ENCODE results near the gene PIAS3.

- TF ChIP-seq CTCF (conservative IDR thresholded peaks at IDR 0.05; ENCODE audit: low read depth in 2 of 2), result no peak
- TF ChIP-seq EZH2phosphoT487 (IDR thresholded peaks at IDR 0.05; ENCODE audit: unreplicated experiment), result no peak
- TF ChIP-seq ETS1 (IDR thresholded peaks at IDR 0.05), result no peak
- TF ChIP-seq EZH2 (IDR thresholded peaks at IDR 0.05; ENCODE audit: low read depth, unreplicated experiment), result no peak
- no peak for TF ChIP-seq ZNF114 (CRISPR knock-in tag; IDR thresholded peaks at IDR 0.05)
- TF ChIP-seq REST (IDR thresholded peaks at IDR 0.05; ENCODE audit: unreplicated experiment), result no peak
- no peak for TF ChIP-seq POLR2AphosphoS5 (IDR thresholded peaks at IDR 0.05; ENCODE audit: low read depth)
Observed at GRCh38 chr1:145877923-145878486, 19.1 kb upstream of the PIAS3 start.
